Osteoblast (primary cell): Measurements from ENCODE around the gene PALM2AKAP2. TPM values are rescaled to one million over a fixed set of nuclear protein-coding genes. Genes with fewer than 3 reads are reported as not detected.

Experiments used
- DNase-seq: peaks from one replicate; pipeline ENCODE4 v3.0.0; 2011; ENCODE audit warnings: low spot score, mixed read lengths; ENCODE audit not compliant: insufficient read length; ENCODE audit errors: missing footprints
- H2AFZ ChIP-seq: 2 replicates; pipeline ENCODE4 v1.6.0; 2011; ENCODE audit warnings: mild to moderate bottlenecking, low read length
- H3K27ac ChIP-seq: 2 replicates; pipeline ENCODE4 v1.5.1; 2011; ENCODE audit warnings: mild to moderate bottlenecking, low read depth, low read length, moderate library complexity
- H3K27me3 ChIP-seq: 2 replicates; pipeline ENCODE4 v1.6.0; 2012; ENCODE audit warnings: mild to moderate bottlenecking, control low read depth, inconsistent platforms, low read length, moderate library complexity; ENCODE audit not compliant: insufficient read depth
- H3K36me3 ChIP-seq: 2 replicates; pipeline ENCODE4 v1.5.1; 2011; ENCODE audit warnings: mild to moderate bottlenecking, low read length, control low read depth, moderate library complexity; ENCODE audit not compliant: insufficient read depth
- H3K4me1 ChIP-seq: 2 replicates; pipeline ENCODE4 v1.5.1; 2011; ENCODE audit warnings: mild to moderate bottlenecking, low read length, control low read depth, moderate library complexity; ENCODE audit not compliant: insufficient read depth
- H3K4me2 ChIP-seq: 2 replicates; pipeline ENCODE4 v1.6.0; 2011; ENCODE audit warnings: mild to moderate bottlenecking, low read length; ENCODE audit not compliant: insufficient read depth
- H3K4me3 ChIP-seq: fragments of 200-600 bp; sonication (generic); 3 replicates; pipeline ENCODE4 v1.5.1; 2012; ENCODE audit warnings: mild to moderate bottlenecking, low read length, inconsistent platforms; ENCODE audit not compliant: insufficient read depth
- H3K79me2 ChIP-seq: 2 replicates; pipeline ENCODE4 v1.6.0; 2012; ENCODE audit warnings: mild to moderate bottlenecking, low read length, control low read depth, inconsistent platforms; ENCODE audit not compliant: insufficient read depth
- H3K9me3 ChIP-seq: 2 replicates; pipeline ENCODE4 v1.5.1; 2011; ENCODE audit warnings: low read depth, low read length, control low read depth
- H4K20me1 ChIP-seq: 2 replicates; pipeline ENCODE4 v1.6.0; 2012; ENCODE audit warnings: mild to moderate bottlenecking, low read length, control low read depth; ENCODE audit not compliant: insufficient read depth
- total RNA-seq: library from RNA; depleted of rRNA; stranded (reverse); fragments of >200 nt; gene quantifications from 2 replicates; pipeline ENCODE4 v1.2.3, GENCODE V29; 2012
- TF ChIP-seq, protein P1 (sequence below): IDR thresholded peaks from 2 replicates; pipeline ENCODE4 v1.5.1; 2011; ENCODE audit warnings: mild to moderate bottlenecking, low read depth, low read length, moderate library complexity; ENCODE audit errors: extremely low read depth

PALM2AKAP2 gene
- total RNA-seq, 1 donor, result 25.3 TPM

DNA sequence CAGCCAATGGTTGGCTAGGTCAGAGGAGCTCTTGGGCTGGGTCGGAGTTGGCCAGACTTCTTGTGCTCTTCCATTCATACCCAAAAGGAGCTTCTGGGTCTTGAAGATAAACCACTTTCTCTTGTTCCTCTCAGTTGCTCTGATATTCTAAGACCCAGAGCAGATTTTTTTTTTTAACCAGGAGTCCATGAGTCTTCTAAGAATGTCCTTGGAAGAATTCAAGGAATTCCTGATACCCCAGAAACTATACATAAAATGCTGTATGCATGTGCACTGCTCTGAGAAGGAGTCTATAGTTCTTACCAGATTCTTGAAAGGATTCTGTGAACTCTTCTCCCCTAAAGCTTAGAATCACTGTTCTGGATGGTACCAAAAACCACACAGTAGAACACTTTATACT is 9.9 kb upstream of the PALM2AKAP2 start:
- no peaks in the 10 kb centered on the region for H3K36me3 ChIP-seq
- no peak overlapping the region for H3K4me3 ChIP-seq
- no peak overlapping the region for H2AFZ ChIP-seq
- no peak overlapping the region for H3K4me2 ChIP-seq
- DNase-seq, result no peak
- H3K4me1 ChIP-seq, result peaks cover 42% of the 10 kb centered on the region
- H3K27ac ChIP-seq, result no peak overlapping the region
- H4K20me1 ChIP-seq, result no peaks in the 10 kb centered on the region
- no peaks in the 10 kb centered on the region for H3K27me3 ChIP-seq
- TF ChIP-seq, protein P1, sequence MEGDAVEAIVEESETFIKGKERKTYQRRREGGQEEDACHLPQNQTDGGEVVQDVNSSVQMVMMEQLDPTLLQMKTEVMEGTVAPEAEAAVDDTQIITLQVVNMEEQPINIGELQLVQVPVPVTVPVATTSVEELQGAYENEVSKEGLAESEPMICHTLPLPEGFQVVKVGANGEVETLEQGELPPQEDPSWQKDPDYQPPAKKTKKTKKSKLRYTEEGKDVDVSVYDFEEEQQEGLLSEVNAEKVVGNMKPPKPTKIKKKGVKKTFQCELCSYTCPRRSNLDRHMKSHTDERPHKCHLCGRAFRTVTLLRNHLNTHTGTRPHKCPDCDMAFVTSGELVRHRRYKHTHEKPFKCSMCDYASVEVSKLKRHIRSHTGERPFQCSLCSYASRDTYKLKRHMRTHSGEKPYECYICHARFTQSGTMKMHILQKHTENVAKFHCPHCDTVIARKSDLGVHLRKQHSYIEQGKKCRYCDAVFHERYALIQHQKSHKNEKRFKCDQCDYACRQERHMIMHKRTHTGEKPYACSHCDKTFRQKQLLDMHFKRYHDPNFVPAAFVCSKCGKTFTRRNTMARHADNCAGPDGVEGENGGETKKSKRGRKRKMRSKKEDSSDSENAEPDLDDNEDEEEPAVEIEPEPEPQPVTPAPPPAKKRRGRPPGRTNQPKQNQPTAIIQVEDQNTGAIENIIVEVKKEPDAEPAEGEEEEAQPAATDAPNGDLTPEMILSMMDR, result no peak
- H3K9me3 ChIP-seq, result no peaks in the 10 kb centered on the region
- no peaks in the 10 kb centered on the region for H3K79me2 ChIP-seq

DNA sequence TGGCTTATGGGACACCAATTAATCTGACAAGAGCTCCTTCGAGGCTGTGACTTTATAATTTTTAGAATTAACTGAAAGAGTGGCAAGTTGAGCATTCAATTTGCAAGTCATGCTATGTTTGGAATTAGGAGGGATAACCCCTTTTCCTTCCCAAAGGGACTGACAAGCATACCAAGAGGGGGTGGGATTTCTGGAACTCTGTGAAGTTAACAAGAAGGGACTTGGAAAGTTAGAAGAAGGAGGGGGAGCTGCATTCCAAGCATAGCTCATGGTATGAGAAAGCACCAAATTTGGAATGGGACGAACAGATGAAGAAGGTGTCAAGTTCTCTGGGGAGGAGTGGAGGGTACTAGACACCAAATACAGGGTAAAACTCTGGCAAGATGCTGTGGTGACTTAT is 8.9 kb upstream of the PALM2AKAP2 start:
- Histone ChIP-seq H3K27ac (no peak overlapping the region), H3K4me1 (peaks cover 40% of the 10 kb centered on the region), H3K4me3 (no peak overlapping the region), H3K36me3 (no peaks in the 10 kb centered on the region), H3K79me2 (no peaks in the 10 kb centered on the region), H3K9me3 (no peaks in the 10 kb centered on the region), H4K20me1 (no peaks in the 10 kb centered on the region), H2AFZ (no peak overlapping the region), H3K4me2 (peak overlapping the region; percentile 33), H3K27me3 (no peaks in the 10 kb centered on the region)
- TF ChIP-seq, protein P1, result no peak
- DNase-seq, result no peak

DNA sequence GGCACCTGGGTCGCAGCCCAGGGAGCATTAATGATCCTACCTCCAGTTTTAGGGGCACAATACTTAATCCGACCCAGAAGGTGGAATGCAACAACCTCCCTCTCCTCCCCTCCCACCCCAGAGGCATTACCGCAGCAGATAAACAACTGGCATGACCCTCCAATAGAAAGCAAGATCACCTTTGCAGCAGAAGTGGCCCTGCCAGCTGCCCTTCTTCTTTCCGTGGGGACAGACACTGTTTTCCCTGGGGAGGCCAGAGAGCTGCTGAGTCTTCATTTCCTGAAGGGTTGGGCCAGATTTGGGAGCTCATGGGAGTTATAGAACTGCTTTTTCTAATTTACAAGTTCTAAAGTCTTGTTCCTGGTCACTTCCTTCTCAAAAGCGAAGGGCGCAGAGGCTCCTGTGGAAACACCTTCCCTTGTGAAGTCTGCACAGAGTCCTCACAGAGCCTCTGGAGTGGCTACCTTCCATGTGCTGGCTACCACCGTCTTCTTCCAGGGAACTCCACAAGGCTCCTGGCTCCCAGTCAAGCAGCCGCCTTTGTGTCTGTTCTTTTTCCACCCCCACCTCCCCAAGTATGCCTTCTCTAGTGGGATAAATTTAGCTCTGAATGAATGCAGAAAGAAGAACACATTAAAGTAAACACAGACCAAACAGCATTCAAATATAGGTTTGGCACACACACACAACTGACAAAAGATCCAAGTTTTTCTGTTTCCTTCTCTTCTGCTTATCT is 8.0 kb upstream of the PALM2AKAP2 start:
- TF ChIP-seq, protein P1, result no peak
- Histone ChIP-seq H4K20me1 (no peaks in the 10 kb centered on the region), H3K27ac (no peak overlapping the region), H3K4me2 (no peak overlapping the region), H3K79me2 (no peaks in the 10 kb centered on the region), H3K36me3 (no peaks in the 10 kb centered on the region), H3K27me3 (no peaks in the 10 kb centered on the region), H3K4me3 (no peak overlapping the region), H3K9me3 (no peaks in the 10 kb centered on the region), H2AFZ (peak overlapping the region; percentile 18), H3K4me1 (peaks cover 35% of the 10 kb centered on the region)
- no peak for DNase-seq

DNA sequence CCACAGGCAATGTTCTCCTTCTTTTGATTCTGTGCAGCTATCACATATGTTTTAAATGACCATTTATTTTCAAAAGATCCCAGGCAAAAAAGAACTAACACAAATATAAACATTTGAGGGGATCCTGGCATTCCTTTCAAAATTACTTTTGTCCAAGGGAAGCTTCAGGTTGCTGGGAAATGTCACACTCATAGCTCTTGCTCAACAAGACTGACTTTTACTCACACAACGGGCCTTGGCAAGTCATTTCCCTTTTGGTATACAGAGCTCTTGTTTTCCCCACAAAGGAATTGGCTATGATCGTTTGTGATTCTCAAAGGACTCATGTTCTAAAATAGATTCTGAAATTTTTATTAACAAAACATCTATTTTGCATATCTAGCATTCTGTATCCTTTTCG is 4.5 kb upstream of the PALM2AKAP2 start:
- no peaks in the 10 kb centered on the region for H4K20me1 ChIP-seq
- peaks cover 20% of the 10 kb centered on the region for H3K4me1 ChIP-seq
- no peak overlapping the region for H3K27ac ChIP-seq
- no peak for DNase-seq
- no peaks in the 10 kb centered on the region for H3K9me3 ChIP-seq
- no peak overlapping the region for H3K4me2 ChIP-seq
- H3K4me3 ChIP-seq, result no peak overlapping the region
- no peaks in the 10 kb centered on the region for H3K27me3 ChIP-seq
- TF ChIP-seq, protein P1, result no peak
- no peak overlapping the region for H2AFZ ChIP-seq
- H3K36me3 ChIP-seq, result no peaks in the 10 kb centered on the region
- no peaks in the 10 kb centered on the region for H3K79me2 ChIP-seq
